Caco-2 (cell line): Measurements from ENCODE around the gene STAC2. TPM values are rescaled to one million over a fixed set of nuclear protein-coding genes. Genes with fewer than 3 reads are reported as not detected.

Source experiments
- BruUV-seq: library from RNA; stranded (reverse); fragments of 400-500 nt; replicated peaks from 2 replicates; lab custom pipeline; 2021; lab: Mats Ljungman, UMichigan
- CTCF ChIA-PET: fragments of 300-600 bp; sonication (Branson Sonifier 250); formaldehyde crosslinking; loops from one replicate; lab custom pipeline; 2022; ENCODE audit warnings: antibody characterized with exemption; lab: Charles Lee
- POLR2A ChIA-PET: fragments of 300-600 bp; sonication (Branson Sonifier 250); formaldehyde crosslinking; loops from one replicate; lab custom pipeline; 2022; ENCODE audit warnings: antibody characterized with exemption; lab: Charles Lee
- DNase-seq, 2 experiments: peaks; one replicate each; pipeline versions ENCODE4 v3.0.0 to v3.0.0-alpha.2; 2020 to 2022
- H3K27me3 ChIP-seq: replicated peaks from 2 replicates; pipeline ENCODE4 v1.6.0; 2011; ENCODE audit warnings: low read length; ENCODE audit not compliant: control insufficient read depth, insufficient read depth
- H3K36me3 ChIP-seq: 2 replicates; pipeline ENCODE4 v1.5.1; 2011; ENCODE audit warnings: low read length; ENCODE audit not compliant: control insufficient read depth, insufficient read depth
- H3K4me1 ChIP-seq: fragments of 250-450 bp; sonication (Bioruptor Pico); 2 replicates; pipeline ENCODE4 v1.5.1; 2020; ENCODE audit warnings: mild to moderate bottlenecking
- H3K4me3 ChIP-seq: 2 replicates; pipeline ENCODE4 v1.5.1; 2011; ENCODE audit warnings: low read depth, mild to moderate bottlenecking, control low read depth, low read length
- H3K9me3 ChIP-seq: fragments of 250-450 bp; sonication (Bioruptor Pico); 2 replicates; pipeline ENCODE4 v1.5.1; 2020; ENCODE audit warnings: mild to moderate bottlenecking, moderate library complexity
- H3K27ac Mint-ChIP-seq: one replicate; pipeline ENCODE4 v1.8.0; 2022; ENCODE audit warnings: mixed read lengths; ENCODE audit not compliant: unreplicated experiment
- H3K27me3 Mint-ChIP-seq: one replicate; pipeline ENCODE4 v1.8.0; 2022; ENCODE audit warnings: mixed read lengths; ENCODE audit not compliant: insufficient read depth, unreplicated experiment
- H3K36me3 Mint-ChIP-seq: one replicate; pipeline ENCODE4 v1.8.0; 2022; ENCODE audit warnings: mild to moderate bottlenecking, mixed read lengths; ENCODE audit not compliant: insufficient read depth, unreplicated experiment
- H3K4me1 Mint-ChIP-seq: one replicate; pipeline ENCODE4 v1.8.0; 2022; ENCODE audit warnings: low read depth, mixed read lengths; ENCODE audit not compliant: unreplicated experiment
- H3K4me3 Mint-ChIP-seq: one replicate; pipeline ENCODE4 v1.8.0; 2022; ENCODE audit warnings: mild to moderate bottlenecking, moderate library complexity, mixed read lengths; ENCODE audit not compliant: unreplicated experiment
- H3K9me3 Mint-ChIP-seq: one replicate; pipeline ENCODE4 v1.8.0; 2022; ENCODE audit warnings: mixed read lengths; ENCODE audit not compliant: unreplicated experiment
- CTCF ChIP-seq, 2 experiments: fragments of 200-600 bp in 1 of 2; IDR thresholded peaks; 1 replicate in 1 of 2; 2 replicates in 1 of 2; pipeline versions ENCODE4 v1.5.1 to v1.8.0; 2011 to 2022; ENCODE audit warnings: antibody characterized with exemption in 1 of 2, control low read depth in 1 of 2, inconsistent platforms in 1 of 2, low read depth in 1 of 2, low read length in 1 of 2, mild to moderate bottlenecking in 1 of 2, moderate library complexity in 1 of 2; ENCODE audit not compliant: insufficient read depth in 1 of 2, severe bottlenecking in 1 of 2, unreplicated experiment in 1 of 2
- intact Hi-C: fragments of 100-400 bp; cut with micrococcal nuclease; formaldehyde crosslinking; loops from one replicate; pipeline ENCODE4 v1.10.0; 2022; ENCODE audit not compliant: unreplicated experiment
- total RNA-seq: library from RNA; stranded (reverse); gene quantifications from 2 replicates; pipeline ENCODE4 v1.2.3, GENCODE V29; 2022

The STAC2 gene
- total RNA-seq, 1 experiment from 2014 or later: 0.09 TPM

GRCh38 chr17:39164675-39165143, 61.0 kb downstream of the STAC2 start:
- no peaks in the 10 kb centered on the region for H3K9me3 ChIP-seq
- CTCF ChIA-PET: interaction anchor here (0.6 to 1.4 kb wide), 14 partner anchors 8 to 345 kb away, joined by 3 to 28 read pairs (median 4); partner anchors contain the start of gene RPL19
- intact Hi-C loops: no loop called here
- no peak overlapping the region for H3K4me3 Mint-ChIP-seq
- no peak overlapping the region for H3K27ac Mint-ChIP-seq
- H3K9me3 Mint-ChIP-seq: no peaks in the 10 kb centered on the region
- no TSS peak for BruUV-seq
- DNase-seq: peak; percentile 79 to 80
- no peak overlapping the region for H3K4me3 ChIP-seq
- peak; percentile 76 to 86 for TF ChIP-seq CTCF (IDR thresholded peaks at IDR 0.05; ENCODE audit: insufficient read depth in 1 of 2, low read depth in 1 of 2, low read length in 1 of 2, severe bottlenecking in 1 of 2, unreplicated experiment in 1 of 2)
- no peaks in the 10 kb centered on the region for H3K27me3 ChIP-seq
- POLR2A ChIA-PET: interaction anchor here (0.7 kb wide), 1 partner anchor 35 kb away, joined by 12 read pairs; the partner anchor contains the start of gene RPL19
- H3K36me3 Mint-ChIP-seq: no peaks in the 10 kb centered on the region
- peaks cover 21% of the 10 kb centered on the region for H3K4me1 ChIP-seq
- peaks cover 23% of the 10 kb centered on the region for H3K4me1 Mint-ChIP-seq
- no peaks in the 10 kb centered on the region for H3K36me3 ChIP-seq
- H3K27me3 Mint-ChIP-seq: no peaks in the 10 kb centered on the region

GRCh38 chr17:39161962-39162361, 63.8 kb downstream of the STAC2 start:
- BruUV-seq: no TSS peak
- CTCF ChIA-PET: interaction anchor here (0.8 kb wide), 1 partner anchor 188 kb away, joined by 3 read pairs; no protein-coding TSS in a partner anchor

More at GRCh38 chr17:39161962-39162361, 63.8 kb downstream of the STAC2 start:
- no peaks in the 10 kb centered on the region for H3K27me3 Mint-ChIP-seq
- H3K4me1 Mint-ChIP-seq: peaks cover 19% of the 10 kb centered on the region
- intact Hi-C loops: no loop called here
- H3K36me3 ChIP-seq: no peaks in the 10 kb centered on the region
- H3K4me3 ChIP-seq: no peak overlapping the region
- H3K27ac Mint-ChIP-seq: no peak overlapping the region
- H3K4me3 Mint-ChIP-seq: no peak overlapping the region
- DNase-seq: no peak
- H3K27me3 ChIP-seq: no peaks in the 10 kb centered on the region
- no peaks in the 10 kb centered on the region for H3K9me3 Mint-ChIP-seq
- POLR2A ChIA-PET: interaction anchor here (0.6 kb wide), 1 partner anchor 13 kb away, joined by 3 read pairs; no protein-coding TSS in a partner anchor
- TF ChIP-seq CTCF (IDR thresholded peaks at IDR 0.05; ENCODE audit: insufficient read depth in 1 of 2, low read depth in 1 of 2, low read length in 1 of 2, severe bottlenecking in 1 of 2, unreplicated experiment in 1 of 2): no peak
- peaks cover 18% of the 10 kb centered on the region for H3K4me1 ChIP-seq
- no peaks in the 10 kb centered on the region for H3K36me3 Mint-ChIP-seq
- no peaks in the 10 kb centered on the region for H3K9me3 ChIP-seq

Other genes with a start within 250 kb of the STAC2 start
- 0.14 and 0.44 TPM in 2 replicates for gene PLXDC1, start 74.3 kb downstream of the STAC2 start, total RNA-seq
- not detected in 2 replicates for gene ARL5C, start 59.8 kb downstream of the STAC2 start, total RNA-seq
- 6.1 and 7.0 TPM in 2 replicates for gene CACNB1, start 28.3 kb downstream of the STAC2 start, total RNA-seq
- 1,825 and 2,017 TPM in 2 replicates for gene RPL19, start 25.7 kb downstream of the STAC2 start, total RNA-seq
- 11.2 and 12.6 TPM in 2 replicates for gene FBXL20, start 175.7 kb upstream of the STAC2 start, total RNA-seq
- 58.9 and 62.2 TPM in 2 replicates for gene MED1, start 225.3 kb upstream of the STAC2 start, total RNA-seq
- gene CDK12, start 235.5 kb upstream of the STAC2 start, total RNA-seq: 85.5 and 86.6 TPM in 2 replicates